GM18507 (cell line): ENCODE measurements around the gene KIN.
A peak's percentile ranks its signal among the peaks of the same experiment; 100 is the strongest.
"Not testable (repeated sequence)": the region's sequence is repeated elsewhere in the genome, so short reads cannot be mapped to it uniquely, and the experiment has no call there.

Experiments
- DNase-seq: peaks from one replicate; pipeline ENCODE4 v3.0.0; 2011; ENCODE audit warnings: low read depth; ENCODE audit not compliant: insufficient read length; ENCODE audit errors: extremely low spot score
- FAIRE-seq: peaks from 2 replicates; lab custom pipeline; 2011; peaks lifted over from hg19 to GRCh38; lab: Jason Lieb, UNC

The KIN gene

GRCh38 chr10:7802606-7803005 lies 14.8 kb upstream of the KIN start:
- DNase-seq (no peak), FAIRE-seq (no peak)

GRCh38 chr10:7797582-7797981 lies 9.8 kb upstream of the KIN start:
- FAIRE-seq (no peak), DNase-seq (no peak)

GRCh38 chr10:7795605-7796004 lies 7.8 kb upstream of the KIN start:
- no peak for FAIRE-seq
- no peak for DNase-seq

DNA sequence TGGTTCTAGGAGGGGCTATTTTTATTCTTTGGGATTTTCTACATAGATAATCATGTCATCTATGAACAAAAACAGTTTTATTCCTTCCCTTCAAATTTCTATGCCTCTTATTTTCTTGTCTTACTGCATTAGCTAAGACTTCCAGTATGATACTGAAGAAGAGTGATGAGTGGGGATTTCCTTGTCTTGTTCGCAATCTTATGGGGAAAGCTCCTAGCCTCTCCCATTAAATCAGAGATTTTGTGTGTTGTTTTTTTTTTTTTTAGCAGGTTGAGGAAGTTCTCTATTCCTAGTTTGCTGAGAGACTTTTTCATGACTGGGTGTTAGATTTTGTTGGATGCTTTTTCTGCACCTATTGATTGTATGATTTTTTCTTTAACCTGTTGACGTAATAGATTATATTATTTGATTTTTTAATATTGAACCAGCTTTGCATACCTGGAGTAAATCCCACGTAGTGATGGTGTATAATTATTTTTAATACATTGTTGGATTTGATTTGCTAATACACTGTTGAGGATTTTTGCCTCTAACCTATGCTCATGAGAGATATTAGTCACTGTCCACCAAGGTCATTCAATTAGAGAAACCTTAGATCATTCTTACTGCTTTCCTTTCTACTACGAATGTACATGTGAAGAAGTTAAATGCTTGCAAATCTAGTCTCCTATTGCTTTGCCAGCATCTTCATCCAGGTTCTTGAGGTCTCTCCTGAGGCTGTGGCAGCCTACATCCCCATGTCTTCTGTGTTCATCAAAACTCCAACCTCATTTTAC lies 6.6 kb upstream of the KIN start:
- DNase-seq (no peak), FAIRE-seq (no peak)

DNA sequence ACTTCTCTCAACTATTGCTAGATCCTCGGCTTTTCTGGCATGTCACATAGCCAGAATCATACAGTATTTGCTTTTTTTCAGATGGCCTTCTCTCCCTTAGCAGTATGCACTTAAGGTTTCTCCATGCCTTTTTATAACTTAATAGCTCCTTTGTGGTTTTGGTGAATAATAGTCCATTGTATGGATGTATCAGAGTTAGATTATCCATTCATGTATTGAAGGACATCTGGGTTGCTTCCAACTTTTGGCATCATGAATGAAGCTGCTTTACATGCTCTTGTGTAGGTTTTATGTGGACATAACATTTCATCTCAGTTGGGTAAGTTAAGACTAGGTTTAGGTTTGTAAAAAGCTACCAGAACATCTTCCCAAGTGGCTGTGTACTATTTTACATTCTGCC lies 4.7 kb upstream of the KIN start:
- FAIRE-seq: no peak

GRCh38 chr10:7789390-7789789 lies 1.6 kb upstream of the KIN start:
- DNase-seq (no peak), FAIRE-seq (no peak)

More for the DNA sequence above, 4.7 kb upstream of the KIN start:
- DNase-seq: no peak

DNA sequence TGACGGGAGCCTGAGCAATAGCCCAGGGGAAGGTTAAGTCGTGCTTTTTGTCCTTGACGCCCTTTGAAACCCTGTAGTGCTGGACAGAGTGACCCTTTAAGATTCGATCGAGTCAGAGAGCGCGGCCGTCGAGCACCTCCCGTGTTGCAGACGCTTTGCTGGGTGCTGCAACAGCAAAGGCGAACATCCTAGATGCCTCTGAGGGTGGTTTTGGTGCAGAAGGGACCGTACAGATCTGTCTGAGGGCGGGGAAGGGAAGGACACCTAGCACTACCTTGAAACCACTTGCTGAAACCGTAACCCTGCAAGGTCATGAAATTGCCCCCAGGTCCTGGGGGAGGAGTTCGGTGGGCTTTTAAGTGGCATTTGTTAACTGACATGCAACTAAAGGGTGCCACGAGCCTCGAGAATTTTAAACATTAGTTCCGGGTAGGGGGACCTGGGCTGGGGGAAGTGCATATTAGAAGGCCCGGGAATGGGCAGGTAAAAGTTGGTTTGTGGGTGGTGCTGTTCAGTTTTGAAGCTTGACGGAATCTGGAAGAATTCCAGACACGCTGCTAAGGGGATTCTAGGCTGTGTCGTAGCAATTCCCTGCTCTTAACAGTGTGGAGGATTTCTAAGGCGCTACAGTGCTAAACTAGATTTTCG lies 970 bp upstream of the KIN start:
- no peak for DNase-seq

DNA sequence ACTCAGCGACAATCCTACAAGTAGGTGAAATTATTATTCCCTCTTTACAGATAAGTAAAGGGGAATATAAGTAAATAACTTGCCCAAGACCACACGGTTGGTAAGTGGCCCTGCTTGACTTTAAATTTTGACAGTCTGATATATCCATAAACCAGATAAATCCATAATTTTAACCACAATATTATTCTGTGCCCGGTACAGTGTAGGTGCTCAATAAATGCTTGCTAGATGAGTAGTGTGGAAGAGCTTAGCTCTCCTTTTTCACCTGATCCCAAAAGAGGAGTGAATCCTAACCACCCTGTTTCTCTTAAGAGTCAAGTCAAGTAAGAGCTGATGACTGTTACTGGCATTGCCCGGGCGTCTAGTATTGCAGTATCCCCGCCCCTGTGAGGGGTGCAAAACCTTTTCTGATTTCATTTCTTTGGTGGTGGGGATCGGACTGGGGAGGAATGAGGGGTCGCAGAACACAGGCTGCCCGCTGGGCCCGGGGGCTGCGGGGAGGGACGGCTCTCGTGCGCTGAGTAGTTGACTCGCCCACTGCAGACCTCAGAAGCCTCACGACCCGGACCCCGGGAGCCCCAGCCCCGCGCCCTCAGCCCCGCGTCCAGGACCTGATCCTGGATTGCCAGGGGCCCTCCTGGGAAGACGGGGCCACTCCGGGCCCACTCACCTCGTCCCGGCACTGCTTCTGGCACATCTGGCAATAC lies 490 bp downstream of the KIN start:
- FAIRE-seq (no peak), DNase-seq (no peak)

More for the DNA sequence above, 970 bp upstream of the KIN start:
- FAIRE-seq: no peak

- DNase-seq (no peak), FAIRE-seq (no peak)
These were observed 1.4 kb downstream of the KIN start for GRCh38 chr10:7786430-7786829.

DNA sequence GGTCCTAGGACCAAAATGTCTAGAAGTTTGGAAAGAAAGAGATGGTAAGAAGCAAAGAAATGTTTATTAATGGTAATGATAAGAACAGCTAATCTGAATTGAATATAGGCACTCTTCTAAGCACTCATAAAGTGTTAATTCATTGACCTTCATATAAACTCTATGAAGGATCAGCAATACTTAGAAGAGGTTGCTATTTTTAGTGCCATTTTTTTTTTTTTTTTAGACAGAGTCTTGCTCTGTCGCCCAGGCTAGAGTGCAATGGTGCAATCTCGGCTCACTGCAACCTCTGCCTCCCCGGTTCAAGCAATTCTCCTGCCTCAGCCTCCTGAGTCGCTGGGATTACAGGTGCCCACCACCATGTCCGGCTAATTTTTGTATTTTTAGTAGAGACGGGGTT lies 5.6 kb downstream of the KIN start:
- FAIRE-seq, DNase-seq: not testable (repeated sequence)

GRCh38 chr10:7776777-7777176 lies 11.0 kb downstream of the KIN start:
- DNase-seq (no peak), FAIRE-seq (no peak)

DNA sequence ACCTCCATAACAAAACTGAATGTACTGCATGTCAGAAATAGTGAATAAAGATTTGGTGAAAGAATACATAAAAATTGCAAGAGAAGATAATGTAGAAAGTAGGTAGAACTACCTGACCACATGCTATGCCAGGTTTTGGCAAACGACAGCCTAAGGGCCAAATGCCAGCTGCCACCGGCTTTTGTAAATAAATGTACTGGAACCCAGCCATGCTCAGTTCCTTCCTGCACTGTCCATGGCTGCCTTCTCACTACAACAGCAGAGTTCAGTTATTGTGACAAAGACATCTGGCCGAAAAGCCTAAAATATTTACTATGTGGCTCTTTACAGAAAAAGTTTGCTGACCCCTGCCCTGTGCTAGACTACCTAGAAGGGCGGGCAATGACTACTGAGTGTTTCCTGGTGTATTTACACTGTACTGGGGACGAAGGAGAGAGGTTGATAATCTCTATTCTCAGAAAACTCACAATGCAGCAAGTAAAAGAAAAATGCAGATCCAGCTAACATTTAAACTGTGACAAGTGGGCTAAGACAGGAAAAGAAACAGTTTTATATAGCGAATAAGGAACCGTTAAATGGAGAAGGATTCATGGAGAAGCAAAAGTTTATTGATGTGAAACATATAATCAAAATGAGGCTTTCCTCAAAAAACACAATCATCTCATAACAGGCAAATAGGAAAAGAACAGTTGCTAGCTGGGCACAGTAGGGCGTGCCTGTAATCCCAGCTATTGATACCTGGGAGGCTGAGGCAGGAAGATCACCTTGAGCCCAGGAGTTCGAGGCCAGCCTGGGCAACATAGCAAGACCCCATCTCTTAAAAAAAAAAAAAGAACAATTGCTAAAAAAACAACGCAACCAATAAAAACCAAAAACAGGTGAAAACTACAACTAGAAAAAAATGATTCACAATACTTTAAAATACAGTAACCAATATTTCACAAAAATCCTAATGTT lies 13.7 kb downstream of the KIN start:
- DNase-seq (no peak), FAIRE-seq (no peak)

GRCh38 chr10:7768417-7768816 lies 19.4 kb downstream of the KIN start:
- FAIRE-seq: no peak
- no peak for DNase-seq

DNA sequence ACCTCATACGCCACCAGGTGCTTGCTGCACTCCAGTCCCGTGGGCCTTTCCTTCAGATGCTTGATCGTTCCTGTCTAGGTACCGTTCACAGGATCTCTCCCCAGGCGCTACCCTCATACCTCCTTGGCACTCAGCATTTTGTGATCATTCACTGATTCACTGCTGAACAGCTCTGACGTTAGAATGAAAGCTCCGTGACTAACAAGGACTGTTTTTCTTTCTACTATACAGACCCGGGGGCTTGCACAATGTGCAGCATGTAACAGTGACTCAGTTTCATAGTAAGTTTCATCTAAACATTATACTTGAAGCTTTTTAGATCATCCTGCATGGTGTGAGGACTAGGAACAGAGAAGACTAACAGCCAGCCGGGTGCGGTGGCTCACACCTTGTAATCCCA lies 20.6 kb downstream of the KIN start:
- DNase-seq: no peak
- FAIRE-seq: no peak

DNA sequence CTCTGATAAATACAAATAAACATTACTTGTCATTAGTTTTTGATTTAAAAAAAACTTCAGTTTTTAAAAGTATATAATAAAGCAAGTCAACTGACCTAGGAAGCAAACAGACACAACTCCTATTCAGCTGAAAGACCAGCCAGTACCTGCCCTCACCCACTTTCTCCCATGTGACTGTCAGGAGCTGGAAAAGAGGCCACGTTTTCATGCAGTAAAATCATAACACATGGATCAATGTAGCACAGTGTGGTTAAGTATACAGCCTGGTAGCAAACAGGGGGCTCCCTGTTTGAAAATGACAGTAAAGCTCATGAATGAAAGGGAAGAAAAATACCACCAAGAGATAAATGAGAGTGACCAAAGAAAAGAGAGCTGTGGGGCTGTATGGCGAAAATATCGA lies 21.6 kb downstream of the KIN start:
- no peak for DNase-seq
- FAIRE-seq: no peak

DNA sequence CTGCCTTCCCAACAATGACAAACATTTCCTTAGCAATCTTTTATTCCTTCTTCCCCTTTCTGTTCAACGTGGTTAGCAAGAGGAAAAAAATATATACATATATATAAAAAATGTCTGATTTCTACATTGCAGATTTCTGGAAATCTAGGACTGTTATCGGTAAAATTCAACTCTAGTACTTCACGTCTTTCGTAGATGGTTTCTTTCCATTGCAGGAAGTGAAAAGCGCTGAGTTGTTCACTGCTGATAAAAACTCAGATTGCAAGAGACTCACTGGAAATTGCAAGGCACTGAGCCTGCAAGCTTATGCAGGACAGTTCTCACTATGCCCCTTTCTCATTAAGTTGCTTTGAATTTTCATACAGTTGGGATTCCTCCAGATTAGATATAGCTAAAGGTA lies 23.9 kb downstream of the KIN start:
- DNase-seq: no peak
- no peak for FAIRE-seq

DNA sequence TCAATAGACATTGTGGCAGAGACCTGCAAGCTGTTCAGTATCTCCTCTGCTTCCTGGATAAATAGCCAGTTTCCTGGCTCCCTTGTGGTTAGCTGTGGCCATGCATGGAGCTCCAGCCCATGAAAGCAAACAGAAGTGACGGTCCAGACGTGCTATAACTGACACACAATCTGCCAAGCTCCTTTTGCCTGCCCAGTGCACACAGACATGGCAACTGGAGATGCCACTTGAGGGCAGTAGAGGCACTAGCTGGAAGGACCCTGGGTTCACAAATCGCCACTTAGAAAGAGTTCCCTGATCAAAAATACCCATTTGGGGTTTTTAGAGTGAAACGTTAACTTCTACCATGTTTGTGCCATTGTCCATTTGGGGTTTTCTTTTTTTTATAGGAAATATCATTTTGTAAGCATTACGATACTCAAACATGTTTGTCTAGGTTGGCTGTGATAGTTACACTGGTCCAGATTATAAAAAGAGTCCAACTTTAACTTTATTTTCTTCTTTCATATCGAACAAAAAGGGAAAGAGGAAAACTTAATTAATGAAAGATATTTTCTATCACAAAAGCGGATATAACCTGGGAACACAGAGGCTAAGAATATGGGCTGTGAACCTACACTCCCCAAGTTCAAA lies 31.3 kb downstream of the KIN start:
- DNase-seq: no peak
- FAIRE-seq: peak; percentile 24

DNA sequence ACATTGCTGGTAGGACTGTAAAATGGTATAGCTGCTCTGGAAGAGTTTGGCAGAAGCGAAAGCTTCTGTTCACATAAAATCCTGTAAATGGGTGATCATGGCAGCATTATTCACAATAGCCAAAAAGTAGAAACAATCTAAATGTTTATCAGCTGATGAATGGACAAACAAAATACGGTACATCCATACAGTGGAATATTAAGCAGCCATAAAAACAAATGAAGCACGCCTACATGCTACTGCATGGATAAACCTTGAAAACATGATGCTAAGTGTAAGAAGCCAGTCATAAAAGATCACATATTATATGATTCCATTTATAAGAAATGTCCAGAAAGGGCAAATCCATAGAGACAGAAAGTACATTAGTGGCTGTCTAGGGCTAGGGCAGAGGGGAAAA lies 32.7 kb downstream of the KIN start:
- DNase-seq (no peak), FAIRE-seq (no peak)

GRCh38 chr10:7752251-7752650 lies 35.5 kb downstream of the KIN start:
- DNase-seq (no peak), FAIRE-seq (no peak)
